Endothelial cell of umbilical vein (primary cell): ENCODE results near the gene SCLY.

Experiments
- CTCF ChIP-seq, 2 donors: IDR thresholded peaks; 1 replicate in 1 of 2; 2 replicates in 1 of 2; pipeline ENCODE4 v1.5.1; 2011; ENCODE audit warnings: low read length in 2 of 2, mild to moderate bottlenecking in 2 of 2, moderate library complexity in 2 of 2, control low read depth in 1 of 2, inconsistent platforms in 1 of 2, low read depth in 1 of 2; ENCODE audit not compliant: insufficient read depth in 1 of 2; ENCODE audit errors: extremely low read depth in 1 of 2
- EZH2 ChIP-seq: IDR thresholded peaks from 2 replicates; pipeline ENCODE4 v1.6.1; 2012; ENCODE audit warnings: borderline replicate concordance, low read depth, mild to moderate bottlenecking, moderate library complexity, low read length, inconsistent platforms; ENCODE audit not compliant: severe bottlenecking
- FOS ChIP-seq: IDR thresholded peaks from 2 replicates; pipeline ENCODE4 v1.6.1; 2011; ENCODE audit warnings: mild to moderate bottlenecking, low read length, moderate library complexity, borderline replicate concordance; ENCODE audit not compliant: insufficient read depth
- MAX ChIP-seq: IDR thresholded peaks from 2 replicates; pipeline ENCODE4 v1.6.1; 2011; ENCODE audit not compliant: insufficient read depth, insufficient read length
- MYC ChIP-seq: IDR thresholded peaks from one replicate; pipeline ENCODE4 v1.6.1; 2011; ENCODE audit warnings: mild to moderate bottlenecking, low read depth, low read length
- POLR2A ChIP-seq: IDR thresholded peaks from 2 replicates; pipeline ENCODE4 v1.6.1; 2012; ENCODE audit warnings: low read depth, mild to moderate bottlenecking, control low read depth, low read length
- POLR2AphosphoS5 ChIP-seq: IDR thresholded peaks from 2 replicates; pipeline ENCODE4 v1.6.1; 2012; ENCODE audit warnings: low read depth, mild to moderate bottlenecking, control low read depth, low read length, moderate library complexity; ENCODE audit not compliant: insufficient read depth

GRCh38 chr2:238030422-238031155 is 30.2 kb upstream of the SCLY start:
- no peak for TF ChIP-seq CTCF (IDR thresholded peaks at IDR 0.05; ENCODE audit: extremely low read depth in 1 of 2, insufficient read depth in 1 of 2, low read depth in 1 of 2, low read length in 2 of 2)
- no peak for TF ChIP-seq POLR2A
- no peak for TF ChIP-seq POLR2AphosphoS5
- TF ChIP-seq MAX, result no peak
- no peak for TF ChIP-seq FOS
- no peak for TF ChIP-seq EZH2
- no peak for TF ChIP-seq MYC
